Spleen (tissue), 7 donors: Measurements from ENCODE around the gene MR1.

Source experiments
- CTCF ChIP-seq, 11 experiments: fragments of 200-600 bp in 7 of 11; fragments of 450-650 bp in 4 of 11; sonication (generic) in 4 of 11; IDR thresholded peaks in 8 of 11; conservative IDR thresholded peaks in 3 of 11; 1 replicate in 7 of 11; 2 replicates in 4 of 11; pipeline versions ENCODE4 v1.4.0 to v1.8.0; 2016 to 2021; ENCODE audit warnings: antibody characterized with exemption in 11 of 11, inconsistent platforms in 4 of 11, mild to moderate bottlenecking in 1 of 11
- POLR2A ChIP-seq, 3 donors: fragments of 450-650 bp; IDR thresholded peaks; one replicate each; pipeline ENCODE4 v1.5.1; 2017; ENCODE audit warnings: antibody characterized with exemption in 3 of 3, mild to moderate bottlenecking in 1 of 3
- donor health status: DM: no; HTN: no; CAD: no; lungs with moderate emphysema.
- donor health status: DM: no; HTN: no; CAD: no.
- donor health status: DM: no; HTN: no; CAD: no.

GRCh38 chr1:181050922-181051321 is 17.1 kb downstream of the MR1 start:
- TF ChIP-seq CTCF (IDR thresholded peaks at IDR 0.05 in 8 of 11, conservative IDR thresholded peaks at IDR 0.05 in 3 of 11) (no peak), POLR2A (IDR thresholded peaks at IDR 0.05) (no peak)
